Progenitor cell of endocrine pancreas (in vitro differentiated cells): ENCODE data around the gene TLE1. TPM values are rescaled to one million over a fixed set of nuclear protein-coding genes. Genes with fewer than 3 reads are reported as not detected.

ENCODE experiments used
- DNase-seq: peaks from one replicate; pipeline ENCODE4 v3.0.0; 2021; ENCODE audit warnings: low spot score; ENCODE audit not compliant: unreplicated experiment
- H3K27ac Mint-ChIP-seq: 2 replicates; pipeline ENCODE4 v1.8.0; 2021; ENCODE audit warnings: mild to moderate bottlenecking, moderate library complexity, mixed read lengths
- H3K27me3 Mint-ChIP-seq: 2 replicates; pipeline ENCODE4 v1.8.0; 2021; ENCODE audit warnings: mixed read lengths
- H3K36me3 Mint-ChIP-seq: 2 replicates; pipeline ENCODE4 v1.8.0; 2022; ENCODE audit warnings: mixed read lengths; ENCODE audit not compliant: insufficient read depth
- H3K4me1 Mint-ChIP-seq: 2 replicates; pipeline ENCODE4 v1.8.0; 2021; ENCODE audit warnings: low read depth, mixed read lengths
- H3K4me3 Mint-ChIP-seq: 2 replicates; pipeline ENCODE4 v1.8.0; 2021; ENCODE audit warnings: low read depth, mild to moderate bottlenecking, moderate library complexity, mixed read lengths
- H3K9me3 Mint-ChIP-seq: 2 replicates; pipeline ENCODE4 v1.8.0; 2021; ENCODE audit warnings: low read depth, mixed read lengths
- CTCF ChIP-seq: fragments of 200-600 bp; sonication (generic); IDR thresholded peaks from one replicate; pipeline ENCODE4 v1.5.0; 2021; ENCODE audit warnings: antibody characterized with exemption, mild to moderate bottlenecking; ENCODE audit not compliant: unreplicated experiment
- total RNA-seq: library from RNA; stranded (reverse); gene quantifications from 2 replicates; pipeline ENCODE4 v1.2.1, GENCODE V29; 2021

The TLE1 gene
- total RNA-seq, 1 donor from 2014 or later = 68.7 TPM

- peaks cover 6% of the 10 kb centered on the region for H3K27me3 Mint-ChIP-seq
- no peak for DNase-seq
- H3K9me3 Mint-ChIP-seq = no peaks in the 10 kb centered on the region
- no peak overlapping the region for H3K4me3 Mint-ChIP-seq
- no peak for TF ChIP-seq CTCF
- no peaks in the 10 kb centered on the region for H3K36me3 Mint-ChIP-seq
- peaks cover 26% of the 10 kb centered on the region for H3K4me1 Mint-ChIP-seq
- no peak overlapping the region for H3K27ac Mint-ChIP-seq
Measured at GRCh38 chr9:81538890-81539289, 150.5 kb downstream of the TLE1 start.

- no peak overlapping the region for H3K4me3 Mint-ChIP-seq
- peaks cover 26% of the 10 kb centered on the region for H3K4me1 Mint-ChIP-seq
- no peaks in the 10 kb centered on the region for H3K36me3 Mint-ChIP-seq
- no peaks in the 10 kb centered on the region for H3K9me3 Mint-ChIP-seq
- H3K27ac Mint-ChIP-seq = no peak overlapping the region
- DNase-seq = no peak
- no peak for TF ChIP-seq CTCF
- H3K27me3 Mint-ChIP-seq = peaks cover 6% of the 10 kb centered on the region
Measured at GRCh38 chr9:81537964-81538363, 151.4 kb downstream of the TLE1 start.

GRCh38 chr9:81536242-81537025 is 152.9 kb downstream of the TLE1 start:
- Mint-ChIP-seq H3K27me3 (peaks cover 6% of the 10 kb centered on the region), H3K9me3 (no peaks in the 10 kb centered on the region)

GRCh38 chr9:81535542-81536241 is 153.7 kb downstream of the TLE1 start:
- Mint-ChIP-seq H3K4me3 (no peak overlapping the region), H3K36me3 (no peaks in the 10 kb centered on the region), H3K27ac (no peak overlapping the region), H3K27me3 (peaks cover 13% of the 10 kb centered on the region), H3K4me1 (peaks cover 26% of the 10 kb centered on the region), H3K9me3 (no peaks in the 10 kb centered on the region)
- no peak for TF ChIP-seq CTCF
- DNase-seq = no peak

More at GRCh38 chr9:81536242-81537025, 152.9 kb downstream of the TLE1 start:
- Mint-ChIP-seq H3K27ac (no peak overlapping the region), H3K4me3 (no peak overlapping the region), H3K36me3 (no peaks in the 10 kb centered on the region), H3K4me1 (peaks cover 26% of the 10 kb centered on the region)
- DNase-seq = no peak
- TF ChIP-seq CTCF = no peak

GRCh38 chr9:81534138-81534875 is 155.0 kb downstream of the TLE1 start:
- TF ChIP-seq CTCF = no peak
- Mint-ChIP-seq H3K27ac (no peak overlapping the region), H3K27me3 (peaks cover 23% of the 10 kb centered on the region), H3K4me3 (no peak overlapping the region), H3K9me3 (no peaks in the 10 kb centered on the region), H3K36me3 (no peaks in the 10 kb centered on the region), H3K4me1 (peaks cover 30% of the 10 kb centered on the region)
- DNase-seq = no peak
